ENCODE measurements around the gene GAPVD1. TPM values are rescaled to one million over a fixed set of nuclear protein-coding genes. Genes with fewer than 3 reads are reported as not detected.
"Not testable (repeated sequence)": the region's sequence is repeated elsewhere in the genome, so short reads cannot be mapped to it uniquely, and the experiment has no call there.

Gene GAPVD1, protein sequence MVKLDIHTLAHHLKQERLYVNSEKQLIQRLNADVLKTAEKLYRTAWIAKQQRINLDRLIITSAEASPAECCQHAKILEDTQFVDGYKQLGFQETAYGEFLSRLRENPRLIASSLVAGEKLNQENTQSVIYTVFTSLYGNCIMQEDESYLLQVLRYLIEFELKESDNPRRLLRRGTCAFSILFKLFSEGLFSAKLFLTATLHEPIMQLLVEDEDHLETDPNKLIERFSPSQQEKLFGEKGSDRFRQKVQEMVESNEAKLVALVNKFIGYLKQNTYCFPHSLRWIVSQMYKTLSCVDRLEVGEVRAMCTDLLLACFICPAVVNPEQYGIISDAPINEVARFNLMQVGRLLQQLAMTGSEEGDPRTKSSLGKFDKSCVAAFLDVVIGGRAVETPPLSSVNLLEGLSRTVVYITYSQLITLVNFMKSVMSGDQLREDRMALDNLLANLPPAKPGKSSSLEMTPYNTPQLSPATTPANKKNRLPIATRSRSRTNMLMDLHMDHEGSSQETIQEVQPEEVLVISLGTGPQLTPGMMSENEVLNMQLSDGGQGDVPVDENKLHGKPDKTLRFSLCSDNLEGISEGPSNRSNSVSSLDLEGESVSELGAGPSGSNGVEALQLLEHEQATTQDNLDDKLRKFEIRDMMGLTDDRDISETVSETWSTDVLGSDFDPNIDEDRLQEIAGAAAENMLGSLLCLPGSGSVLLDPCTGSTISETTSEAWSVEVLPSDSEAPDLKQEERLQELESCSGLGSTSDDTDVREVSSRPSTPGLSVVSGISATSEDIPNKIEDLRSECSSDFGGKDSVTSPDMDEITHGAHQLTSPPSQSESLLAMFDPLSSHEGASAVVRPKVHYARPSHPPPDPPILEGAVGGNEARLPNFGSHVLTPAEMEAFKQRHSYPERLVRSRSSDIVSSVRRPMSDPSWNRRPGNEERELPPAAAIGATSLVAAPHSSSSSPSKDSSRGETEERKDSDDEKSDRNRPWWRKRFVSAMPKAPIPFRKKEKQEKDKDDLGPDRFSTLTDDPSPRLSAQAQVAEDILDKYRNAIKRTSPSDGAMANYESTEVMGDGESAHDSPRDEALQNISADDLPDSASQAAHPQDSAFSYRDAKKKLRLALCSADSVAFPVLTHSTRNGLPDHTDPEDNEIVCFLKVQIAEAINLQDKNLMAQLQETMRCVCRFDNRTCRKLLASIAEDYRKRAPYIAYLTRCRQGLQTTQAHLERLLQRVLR (N-terminal part only)
- total RNA-seq = 10 to 100 TPM; 43.6 to 80.9 (median 65.6) TPM

DNA sequence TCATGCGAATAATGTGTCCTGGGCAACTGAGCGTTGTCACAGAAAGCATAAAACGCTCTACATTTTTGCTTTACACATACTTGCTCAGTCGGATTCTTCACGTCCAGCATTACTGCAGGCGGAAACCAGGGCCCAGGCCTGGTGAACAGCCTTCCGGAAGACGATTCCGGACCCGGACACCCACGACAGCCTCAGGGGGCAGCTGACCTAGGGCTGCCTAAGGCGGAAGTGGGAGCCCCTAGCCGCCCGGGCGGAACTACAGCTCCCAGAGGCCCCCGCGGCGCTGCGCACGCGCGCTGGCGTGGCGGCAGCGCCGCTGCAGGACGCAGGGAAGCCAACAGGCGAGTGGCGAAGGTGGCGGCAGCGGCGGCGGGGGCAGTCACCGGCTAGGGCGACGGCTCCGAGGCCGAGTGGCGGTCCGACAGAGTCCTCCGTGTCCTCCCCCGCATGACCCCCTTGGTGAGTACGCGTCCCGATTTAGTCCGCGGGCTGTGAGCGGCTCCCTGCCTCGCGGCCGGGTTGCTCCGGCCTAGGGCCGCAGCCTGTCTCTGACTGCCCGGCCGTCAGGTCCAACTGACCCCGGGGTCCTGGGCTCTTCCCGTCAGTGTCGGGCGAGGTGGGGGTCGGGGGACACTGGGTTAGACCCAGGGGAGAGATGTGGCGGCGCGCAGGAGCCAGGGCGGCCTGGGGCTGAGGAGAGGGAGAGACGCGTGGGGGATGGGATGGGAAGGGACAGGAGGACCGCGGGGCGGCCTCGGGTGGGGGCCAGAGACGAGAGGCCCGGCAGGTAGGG is at the start of gene GAPVD1:
Gene GAPVD1 (plus strand): TSS at position 326 of the 793 bp plus-strand sequence. CDS start 37,096 bp downstream, outside the sequence.
- H3K27me3 ChIP-seq = no peaks in the 10 kb centered on the region
- no peaks in the 10 kb centered on the region for H3K9me3 ChIP-seq
- H3K4me3 ChIP-seq = peak within 1 kb of the TSS; percentile 85 to 92 (median 91)
- H3K36me3 ChIP-seq = no peaks in the 10 kb centered on the region
- H3K27ac ChIP-seq = peak within 1 kb of the TSS; percentile 68 to 91 (median 82)
- peak; percentile 84 to 95 (median 91) for DNase-seq
- TF ChIP-seq, protein P1, sequence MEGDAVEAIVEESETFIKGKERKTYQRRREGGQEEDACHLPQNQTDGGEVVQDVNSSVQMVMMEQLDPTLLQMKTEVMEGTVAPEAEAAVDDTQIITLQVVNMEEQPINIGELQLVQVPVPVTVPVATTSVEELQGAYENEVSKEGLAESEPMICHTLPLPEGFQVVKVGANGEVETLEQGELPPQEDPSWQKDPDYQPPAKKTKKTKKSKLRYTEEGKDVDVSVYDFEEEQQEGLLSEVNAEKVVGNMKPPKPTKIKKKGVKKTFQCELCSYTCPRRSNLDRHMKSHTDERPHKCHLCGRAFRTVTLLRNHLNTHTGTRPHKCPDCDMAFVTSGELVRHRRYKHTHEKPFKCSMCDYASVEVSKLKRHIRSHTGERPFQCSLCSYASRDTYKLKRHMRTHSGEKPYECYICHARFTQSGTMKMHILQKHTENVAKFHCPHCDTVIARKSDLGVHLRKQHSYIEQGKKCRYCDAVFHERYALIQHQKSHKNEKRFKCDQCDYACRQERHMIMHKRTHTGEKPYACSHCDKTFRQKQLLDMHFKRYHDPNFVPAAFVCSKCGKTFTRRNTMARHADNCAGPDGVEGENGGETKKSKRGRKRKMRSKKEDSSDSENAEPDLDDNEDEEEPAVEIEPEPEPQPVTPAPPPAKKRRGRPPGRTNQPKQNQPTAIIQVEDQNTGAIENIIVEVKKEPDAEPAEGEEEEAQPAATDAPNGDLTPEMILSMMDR (IDR thresholded peaks at IDR 0.05) = peak in 5 of 6 experiments; percentile 33 to 66 (median 56)
- TF ChIP-seq POLR2A (IDR thresholded peaks at IDR 0.05) = peak; percentile 46 to 68
- peaks cover 0 to 16% (median 0%) of the 10 kb centered on the region in 4 donors for H3K4me1 ChIP-seq

DNA sequence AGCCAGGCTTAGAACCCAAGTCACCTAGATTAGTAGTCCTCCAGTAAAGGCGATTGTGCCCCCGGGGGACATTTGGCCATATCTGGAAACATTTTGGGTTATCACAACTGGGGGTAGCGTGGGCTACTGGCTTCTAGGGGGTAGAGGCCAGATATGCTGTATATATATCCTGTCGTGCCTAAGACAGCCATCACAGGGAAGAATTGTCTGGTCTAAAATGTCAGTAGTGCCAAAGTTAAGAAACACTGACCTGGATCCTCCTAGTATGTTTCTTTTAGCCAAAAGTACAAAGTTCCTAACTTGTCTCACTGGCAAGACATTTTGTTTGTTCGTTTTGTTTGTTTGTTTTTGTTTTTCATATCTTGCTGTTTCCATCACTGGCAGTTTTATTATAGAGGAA is 47.4 kb upstream of the GAPVD1 start:
- TF ChIP-seq POLR2A (IDR thresholded peaks at IDR 0.05) = no peak
- TF ChIP-seq, protein P1 (IDR thresholded peaks at IDR 0.05) = no peak
- Histone ChIP-seq H3K36me3 (peaks cover 0 to 31% (median 0%) of the 10 kb centered on the region in 3 donors), H3K27ac (no peak overlapping the region), H3K4me1 (no peaks in the 10 kb centered on the region), H3K4me3 (no peak overlapping the region), H3K27me3 (no peaks in the 10 kb centered on the region), H3K9me3 (no peaks in the 10 kb centered on the region)
- DNase-seq = no peak

DNA sequence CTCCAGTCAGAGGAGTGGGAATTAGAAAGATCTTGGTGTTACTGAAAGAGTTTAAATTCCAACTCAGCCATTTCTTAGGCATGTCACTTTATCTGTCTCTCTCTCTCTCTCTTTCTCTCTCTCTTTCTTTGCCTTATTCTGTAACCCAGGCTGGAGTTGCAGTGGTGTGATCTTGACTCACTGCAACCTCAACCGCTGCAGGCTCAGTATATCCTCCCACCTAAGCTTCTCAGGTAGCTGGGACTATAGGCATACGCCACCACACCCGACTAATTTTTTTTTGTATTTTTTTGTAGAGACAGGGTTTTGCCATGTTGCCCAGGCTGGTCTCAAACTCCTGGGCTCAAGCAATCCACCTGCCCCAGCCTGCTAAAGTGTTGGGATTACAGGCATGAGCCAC is 43.0 kb upstream of the GAPVD1 start:
- Histone ChIP-seq H3K27ac (no peak overlapping the region), H3K4me3 (no peak overlapping the region), H3K36me3 (peaks cover 0 to 17% (median 0%) of the 10 kb centered on the region in 3 donors), H3K9me3 (no peaks in the 10 kb centered on the region), H3K27me3 (no peaks in the 10 kb centered on the region), H3K4me1 (no peaks in the 10 kb centered on the region)
- TF ChIP-seq POLR2A (IDR thresholded peaks at IDR 0.05) = no peak
- no peak for DNase-seq

DNA sequence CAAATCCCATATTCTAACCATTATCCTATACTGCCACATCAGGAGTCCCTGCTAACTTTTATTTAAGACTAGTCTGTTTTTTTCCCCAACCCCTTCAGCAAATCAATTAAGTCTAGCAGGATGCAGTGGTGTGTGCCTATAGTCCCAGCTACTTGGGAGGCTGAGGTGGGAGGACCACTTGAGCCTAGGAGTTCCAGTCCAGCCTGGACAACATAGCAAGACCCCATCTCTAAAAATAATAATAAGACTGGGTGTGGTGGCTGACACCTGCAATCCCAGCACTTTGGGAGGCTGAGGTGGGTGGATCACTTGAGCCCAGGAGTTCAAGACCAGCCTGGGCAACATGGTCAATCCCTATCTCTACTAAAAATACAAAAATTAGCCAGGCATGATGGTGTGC is 36.8 kb upstream of the GAPVD1 start:
- H3K9me3 ChIP-seq, H3K27ac ChIP-seq, H3K27me3 ChIP-seq, DNase-seq, H3K4me1 ChIP-seq, H3K4me3 ChIP-seq: not testable (repeated sequence)
- peaks cover 0 to 25% (median 0%) of the 10 kb centered on the region in 3 donors for H3K36me3 ChIP-seq

DNA sequence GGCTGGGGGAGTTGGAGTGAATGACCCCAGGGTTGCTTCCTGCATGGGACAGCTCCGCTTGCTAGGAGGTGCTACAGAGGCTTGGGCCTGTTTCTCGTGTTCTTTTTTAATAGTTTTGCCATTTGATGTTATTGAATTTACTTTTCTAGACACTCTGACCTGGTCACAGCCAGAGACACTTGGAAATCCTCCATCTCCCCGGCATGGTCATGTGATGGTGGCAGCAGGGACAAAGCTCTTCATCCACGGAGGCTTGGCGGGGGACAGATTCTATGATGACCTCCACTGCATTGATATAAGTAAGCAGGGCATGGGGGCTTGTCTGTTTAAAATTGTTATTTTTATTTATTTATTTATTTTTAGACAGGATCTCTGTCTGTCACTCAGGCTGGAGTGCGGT is 33.9 kb upstream of the GAPVD1 start:
- Histone ChIP-seq H3K4me3 (no peak overlapping the region), H3K4me1 (no peaks in the 10 kb centered on the region), H3K36me3 (peaks cover 0 to 25% (median 0%) of the 10 kb centered on the region in 3 donors), H3K9me3 (no peaks in the 10 kb centered on the region), H3K27ac (no peak overlapping the region), H3K27me3 (no peaks in the 10 kb centered on the region)
- no peak for TF ChIP-seq POLR2A (IDR thresholded peaks at IDR 0.05)
- TF ChIP-seq, protein P1 (IDR thresholded peaks at IDR 0.05) = no peak
- no peak for DNase-seq
